Osteocyte (in vitro differentiated cells): ENCODE measurements around the gene PITPNM3. TPM values are rescaled to one million over a fixed set of nuclear protein-coding genes. Genes with fewer than 3 reads are reported as not detected.
A peak's percentile ranks its signal among the peaks of the same experiment; 100 is the strongest.

Experiments used
- DNase-seq: peaks from one replicate; pipeline ENCODE4 v3.0.0; 2021; ENCODE audit warnings: mixed read lengths; ENCODE audit not compliant: unreplicated experiment; ENCODE audit errors: extremely low spot score
- H3K27ac Mint-ChIP-seq: one replicate; pipeline ENCODE4 v1.8.0; 2021; ENCODE audit warnings: mild to moderate bottlenecking, mixed read lengths; ENCODE audit not compliant: unreplicated experiment
- H3K27me3 Mint-ChIP-seq: one replicate; pipeline ENCODE4 v1.8.0; 2021; ENCODE audit warnings: mixed read lengths; ENCODE audit not compliant: unreplicated experiment
- H3K36me3 Mint-ChIP-seq: one replicate; pipeline ENCODE4 v1.8.0; 2021; ENCODE audit warnings: mixed read lengths; ENCODE audit not compliant: unreplicated experiment
- H3K4me1 Mint-ChIP-seq: one replicate; pipeline ENCODE4 v1.8.0; 2021; ENCODE audit warnings: mixed read lengths; ENCODE audit not compliant: unreplicated experiment
- H3K4me3 Mint-ChIP-seq: one replicate; pipeline ENCODE4 v1.8.0; 2021; ENCODE audit warnings: mild to moderate bottlenecking, moderate library complexity, mixed read lengths; ENCODE audit not compliant: unreplicated experiment
- H3K9me3 Mint-ChIP-seq: one replicate; pipeline ENCODE4 v1.8.0; 2021; ENCODE audit warnings: mixed read lengths; ENCODE audit not compliant: unreplicated experiment
- CTCF ChIP-seq: fragments of 200-600 bp; sonication (generic); IDR thresholded peaks from 2 replicates; pipeline ENCODE4 v1.5.0; 2021; ENCODE audit warnings: antibody characterized with exemption, mild to moderate bottlenecking, moderate library complexity
- total RNA-seq: library from RNA; stranded (reverse); gene quantifications from 2 replicates; pipeline ENCODE4 v1.2.1, GENCODE V29; 2021

PITPNM3 gene
- total RNA-seq, 1 donor from 2014 or later = 0.94 TPM

GRCh38 chr17:6456914-6457687 is 99.3 kb downstream of the PITPNM3 start:
- Mint-ChIP-seq H3K9me3 (no peaks in the 10 kb centered on the region), H3K36me3 (no peaks in the 10 kb centered on the region), H3K4me1 (peaks cover 13% of the 10 kb centered on the region), H3K27ac (no peak overlapping the region), H3K4me3 (no peak overlapping the region), H3K27me3 (peaks cover 6% of the 10 kb centered on the region)
- TF ChIP-seq CTCF = no peak
- no peak for DNase-seq

GRCh38 chr17:6456321-6456720 is 100.0 kb downstream of the PITPNM3 start:
- H3K36me3 Mint-ChIP-seq = no peaks in the 10 kb centered on the region
- DNase-seq = no peak
- H3K27me3 Mint-ChIP-seq = peaks cover 6% of the 10 kb centered on the region
- no peak overlapping the region for H3K4me3 Mint-ChIP-seq
- H3K4me1 Mint-ChIP-seq = peaks cover 13% of the 10 kb centered on the region
- H3K9me3 Mint-ChIP-seq = no peaks in the 10 kb centered on the region
- no peak overlapping the region for H3K27ac Mint-ChIP-seq
- no peak for TF ChIP-seq CTCF

- Mint-ChIP-seq H3K27ac (no peak overlapping the region), H3K36me3 (no peaks in the 10 kb centered on the region), H3K27me3 (peaks cover 6% of the 10 kb centered on the region), H3K4me3 (peak overlapping the region; percentile 47), H3K9me3 (no peaks in the 10 kb centered on the region), H3K4me1 (peaks cover 13% of the 10 kb centered on the region)
- TF ChIP-seq CTCF = no peak
- DNase-seq = no peak
These were observed 101.0 kb downstream of the PITPNM3 start for GRCh38 chr17:6455321-6455705.

- TF ChIP-seq CTCF = no peak
- peaks cover 6% of the 10 kb centered on the region for H3K27me3 Mint-ChIP-seq
- no peak overlapping the region for H3K27ac Mint-ChIP-seq
- H3K36me3 Mint-ChIP-seq = peaks cover 2% of the 10 kb centered on the region
- no peak for DNase-seq
- H3K9me3 Mint-ChIP-seq = no peaks in the 10 kb centered on the region
- peaks cover 13% of the 10 kb centered on the region for H3K4me1 Mint-ChIP-seq
- peak overlapping the region; percentile 3 for H3K4me3 Mint-ChIP-seq
These were observed 101.6 kb downstream of the PITPNM3 start for GRCh38 chr17:6454495-6455320.
